ENCODE measurements around the gene BPIFB6.

BPIFB6 gene

DNA sequence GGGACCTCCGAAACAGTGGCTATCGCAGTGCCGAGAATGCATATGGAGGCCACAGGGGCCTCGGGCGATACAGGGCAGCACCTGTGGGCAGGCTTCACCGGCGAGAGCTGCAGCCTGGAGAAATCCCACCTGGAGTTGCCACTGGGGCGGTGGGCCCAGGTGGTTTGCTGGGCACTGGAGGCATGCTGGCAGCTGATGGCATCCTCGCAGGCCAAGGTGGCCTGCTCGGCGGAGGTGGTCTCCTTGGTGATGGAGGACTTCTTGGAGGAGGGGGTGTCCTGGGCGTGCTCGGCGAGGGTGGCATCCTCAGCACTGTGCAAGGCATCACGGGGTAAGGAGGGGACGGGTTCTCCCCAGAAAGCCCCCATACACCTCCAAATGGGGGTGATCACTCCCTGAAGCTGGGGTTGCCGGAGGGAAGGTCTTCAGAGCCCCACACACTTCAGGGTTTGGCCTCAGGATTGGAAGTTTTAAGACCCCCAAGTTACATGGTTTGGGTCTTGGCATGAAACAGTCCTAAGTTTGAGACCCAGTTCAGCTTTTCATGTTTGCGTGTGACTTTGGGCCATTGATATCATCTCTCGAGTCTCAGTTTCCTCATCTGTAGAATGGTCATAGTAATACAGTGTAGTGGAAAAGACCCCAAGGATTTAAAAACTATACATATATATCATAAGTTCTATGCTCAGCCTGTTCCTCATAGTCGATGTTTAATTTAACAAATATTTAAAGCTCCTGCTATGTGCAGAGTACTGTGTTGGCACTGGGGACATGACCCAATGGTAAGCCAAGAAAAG, 52.3 kb downstream of the BPIFB6 start:
- DNase-seq (ENCODE audit: low read depth in 2 of 2, low spot score in 1 of 2), result no peak

DNA sequence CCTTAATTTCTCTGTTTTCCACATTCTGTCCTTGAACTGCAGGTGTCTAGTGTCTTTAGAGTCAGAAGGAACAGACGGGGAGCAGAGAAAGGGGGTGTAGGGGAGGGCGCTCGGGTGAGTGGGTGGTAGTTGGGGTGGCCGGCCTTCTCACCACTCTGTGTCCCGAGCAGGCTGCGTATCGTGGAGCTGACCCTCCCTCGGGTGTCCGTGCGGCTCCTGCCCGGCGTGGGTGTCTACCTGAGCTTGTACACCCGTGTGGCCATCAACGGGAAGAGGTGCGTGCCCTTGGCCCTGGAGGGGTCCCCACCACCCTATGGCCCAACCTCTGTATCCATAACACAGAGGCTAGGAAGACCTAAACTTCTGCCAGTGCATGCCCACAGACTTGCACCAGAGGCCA, 53.3 kb downstream of the BPIFB6 start:
- no peak for DNase-seq (ENCODE audit: low read depth in 2 of 2, low spot score in 1 of 2)

DNA sequence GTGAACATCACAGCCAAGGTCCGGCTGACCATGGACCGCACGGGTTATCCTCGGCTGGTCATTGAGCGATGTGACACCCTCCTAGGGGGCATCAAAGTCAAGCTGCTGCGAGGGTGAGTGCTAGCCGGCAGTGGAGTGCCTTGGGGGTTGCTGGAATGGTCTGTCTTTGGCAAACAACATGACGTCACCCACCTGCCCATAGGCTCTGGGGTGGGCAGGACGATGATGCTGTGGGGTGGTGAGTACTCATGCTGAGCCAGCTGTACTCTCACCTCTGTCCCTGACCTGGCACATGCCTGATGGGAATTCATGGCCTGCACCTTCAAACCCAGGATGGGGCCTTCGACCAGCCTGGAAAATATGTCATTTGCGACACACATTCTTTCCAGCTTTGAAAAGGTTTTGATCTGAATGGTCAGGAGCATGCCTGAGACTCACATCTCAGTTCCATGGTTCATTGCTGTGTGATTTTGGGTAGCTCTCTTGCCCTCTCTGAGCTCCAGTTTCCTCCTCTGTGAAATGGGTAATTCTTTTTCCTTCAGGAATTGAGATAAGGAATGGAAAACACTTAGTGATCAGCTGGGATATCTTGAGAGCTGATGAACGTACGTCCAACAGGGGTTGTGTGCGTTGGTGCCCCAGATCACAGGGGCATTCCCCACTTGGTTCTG, 54.7 kb downstream of the BPIFB6 start:
- no peak for DNase-seq (ENCODE audit: low read depth in 2 of 2, low spot score in 1 of 2)

DNA sequence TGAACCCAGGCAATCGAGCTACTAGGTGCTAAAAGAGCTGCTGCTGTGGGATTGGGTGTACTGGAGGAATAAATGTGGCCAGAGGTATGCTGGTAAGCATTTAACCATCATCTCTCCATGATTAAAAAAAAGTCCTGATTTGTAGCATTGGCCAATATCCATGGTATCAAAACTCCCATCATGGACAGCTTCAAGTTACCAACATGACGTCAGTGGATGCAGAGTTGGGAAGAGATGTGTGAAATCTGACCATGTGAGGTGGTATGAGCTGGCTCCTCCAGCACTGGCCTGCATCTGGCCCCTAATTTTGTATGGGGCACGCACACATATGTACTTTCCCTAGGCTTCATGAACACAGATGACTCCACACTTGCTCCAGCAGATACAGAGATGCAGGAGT, 59.7 kb downstream of the BPIFB6 start:
- no peak for DNase-seq (ENCODE audit: low read depth in 2 of 2, low spot score in 1 of 2)

DNA sequence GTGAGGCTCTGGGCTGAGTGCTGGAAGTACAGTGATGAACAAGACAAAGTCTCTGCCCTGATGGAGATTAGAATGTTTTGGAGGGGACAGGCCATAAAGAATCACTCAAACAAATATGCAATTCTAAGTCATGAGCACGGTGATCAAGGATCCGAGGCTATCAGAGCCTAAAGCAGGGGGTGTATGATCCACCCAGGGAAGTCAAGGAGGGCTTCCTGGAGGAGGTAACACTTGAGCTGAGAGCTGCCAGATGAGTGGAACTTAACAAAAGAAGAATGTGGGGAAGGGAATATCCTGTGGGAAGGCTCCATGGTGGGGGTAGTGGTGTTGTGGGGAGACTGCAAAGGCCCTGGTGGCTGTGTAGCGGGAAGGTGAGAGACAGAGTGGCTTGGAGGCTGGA, 60.2 kb downstream of the BPIFB6 start:
- DNase-seq (ENCODE audit: low read depth in 2 of 2, low spot score in 1 of 2), result no peak

DNA sequence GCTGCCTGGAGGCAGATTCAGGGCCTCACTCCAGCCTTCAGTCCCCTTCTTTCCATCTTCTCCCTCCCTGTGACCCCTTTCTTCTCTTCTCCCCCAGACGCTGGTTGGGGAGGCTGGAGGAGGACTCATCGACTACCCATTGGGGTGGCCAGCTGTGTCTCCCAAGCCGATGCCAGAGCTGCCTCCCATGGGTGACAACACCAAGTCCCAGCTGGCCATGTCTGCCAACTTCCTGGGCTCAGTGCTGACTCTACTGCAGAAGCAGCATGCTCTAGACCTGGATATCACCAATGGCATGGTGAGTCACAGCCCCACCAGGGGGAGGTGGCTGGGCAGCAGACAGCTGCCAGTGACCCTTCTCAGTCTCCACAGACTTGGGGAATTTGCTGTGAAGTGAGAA, 60.9 kb downstream of the BPIFB6 start:
- DNase-seq (ENCODE audit: low read depth in 2 of 2, low spot score in 1 of 2), result no peak

DNA sequence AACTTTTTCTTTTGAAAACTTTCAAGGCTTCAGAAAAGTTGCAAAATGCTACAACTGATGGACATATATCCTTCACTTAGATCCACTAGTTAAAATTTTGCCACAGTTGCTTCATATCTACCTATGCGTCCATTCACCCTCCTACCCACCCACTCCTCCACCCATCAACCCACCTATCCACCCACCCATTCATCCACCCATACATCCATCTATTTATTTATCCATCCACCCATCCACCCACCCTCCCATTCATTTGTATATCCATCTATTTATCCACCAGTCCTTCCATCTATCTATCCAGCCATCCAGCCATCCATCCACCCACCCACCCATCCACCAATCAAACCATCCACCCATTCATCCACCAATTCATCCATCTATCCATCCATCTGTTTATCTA, 61.6 kb downstream of the BPIFB6 start:
- no peak for DNase-seq (ENCODE audit: low read depth in 2 of 2, low spot score in 1 of 2)

DNA sequence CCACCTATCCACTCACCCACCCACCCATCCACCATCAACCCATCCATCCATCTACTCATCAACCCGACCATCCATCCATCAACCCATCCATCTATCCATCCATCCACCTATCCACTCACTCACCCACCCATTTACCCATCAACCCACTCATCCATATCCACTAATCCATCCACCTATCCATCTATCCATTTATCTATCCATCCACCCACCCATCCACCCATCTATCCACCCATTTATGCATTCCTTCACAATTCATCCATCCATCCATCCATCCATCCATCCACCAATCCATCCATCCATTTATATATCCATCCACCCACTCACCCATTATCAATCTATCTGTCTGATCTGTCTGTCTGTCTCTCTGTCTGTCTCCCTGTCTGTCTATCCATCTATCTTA, 62.1 kb downstream of the BPIFB6 start:
- no peak for DNase-seq (ENCODE audit: low read depth in 2 of 2, low spot score in 1 of 2)
